ENCODE data around the gene TAOK2.
"Not testable (repeated sequence)": the region's sequence is repeated elsewhere in the genome, so short reads cannot be mapped to it uniquely, and the experiment has no call there.

TAOK2 gene

DNA sequence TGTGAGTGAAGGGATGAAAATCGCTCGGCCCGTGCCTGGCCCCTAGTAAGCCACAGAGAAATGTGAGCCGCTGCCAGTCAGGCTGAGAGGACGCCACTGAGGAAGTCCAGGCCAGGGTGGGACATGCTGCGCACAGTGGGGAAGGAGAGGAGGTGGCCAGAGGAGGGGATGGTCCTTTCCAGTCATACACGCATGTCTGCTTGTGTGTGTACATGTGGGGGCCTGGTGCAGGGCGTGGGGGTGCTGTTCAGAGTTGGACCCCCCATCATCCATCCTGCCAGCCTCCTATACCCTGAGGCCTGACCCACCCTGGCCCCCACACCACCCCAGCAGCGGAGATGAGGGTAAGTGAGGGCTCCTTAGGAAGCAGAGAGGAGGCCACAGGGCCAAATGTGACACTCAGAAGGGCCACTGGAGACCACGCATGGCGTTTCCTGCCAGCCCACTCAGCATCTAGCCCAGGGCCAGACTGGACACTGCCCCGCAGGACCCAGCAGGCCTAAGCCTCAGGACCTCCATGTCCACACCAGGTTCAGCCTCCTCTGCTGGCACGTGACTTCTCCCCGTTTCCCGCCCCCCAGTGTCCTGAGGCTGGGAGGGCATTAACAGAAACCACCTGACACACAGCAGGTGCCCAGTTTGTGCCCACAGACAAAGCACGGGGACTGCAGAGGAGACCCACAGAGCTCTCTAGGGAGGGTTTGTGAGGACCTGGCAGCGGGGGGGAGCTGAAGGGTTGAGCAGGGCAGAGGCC is 30.2 kb downstream of the TAOK2 start:
- DNase-seq (ENCODE audit: low spot score), result no peak

- no peak for DNase-seq (ENCODE audit: low spot score)
Observed at GRCh38 chr16:30004424-30004776, 30.7 kb downstream of the TAOK2 start.

GRCh38 chr16:30004811-30005242 is 31.2 kb downstream of the TAOK2 start:
- DNase-seq (ENCODE audit: low spot score), result no peak

- peak; percentile 45 for DNase-seq (ENCODE audit: low spot score)
Observed at GRCh38 chr16:30005341-30006094, 31.9 kb downstream of the TAOK2 start.

DNA sequence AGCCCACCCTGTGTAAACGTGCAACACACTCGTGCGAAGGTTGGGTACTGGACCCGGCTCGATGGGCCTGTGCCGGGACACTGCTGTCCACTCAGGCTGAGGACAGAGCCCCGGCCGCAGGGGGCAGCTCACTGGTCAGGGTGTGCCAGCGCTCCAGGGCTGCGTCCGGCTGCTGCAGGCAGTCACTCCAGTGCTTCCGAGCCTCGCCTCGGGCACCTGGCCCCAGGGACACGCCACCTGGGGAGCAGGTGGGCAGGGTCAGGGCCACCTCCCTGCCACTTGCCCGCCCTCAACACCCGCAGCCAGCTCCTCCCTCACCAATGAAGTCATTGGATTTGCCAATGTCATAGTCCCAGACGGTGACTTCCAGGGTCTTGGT is 32.4 kb downstream of the TAOK2 start:
- no peak for DNase-seq (ENCODE audit: low spot score)

GRCh38 chr16:30006659-30007377 is 33.1 kb downstream of the TAOK2 start:
- no peak for DNase-seq (ENCODE audit: low spot score)

DNA sequence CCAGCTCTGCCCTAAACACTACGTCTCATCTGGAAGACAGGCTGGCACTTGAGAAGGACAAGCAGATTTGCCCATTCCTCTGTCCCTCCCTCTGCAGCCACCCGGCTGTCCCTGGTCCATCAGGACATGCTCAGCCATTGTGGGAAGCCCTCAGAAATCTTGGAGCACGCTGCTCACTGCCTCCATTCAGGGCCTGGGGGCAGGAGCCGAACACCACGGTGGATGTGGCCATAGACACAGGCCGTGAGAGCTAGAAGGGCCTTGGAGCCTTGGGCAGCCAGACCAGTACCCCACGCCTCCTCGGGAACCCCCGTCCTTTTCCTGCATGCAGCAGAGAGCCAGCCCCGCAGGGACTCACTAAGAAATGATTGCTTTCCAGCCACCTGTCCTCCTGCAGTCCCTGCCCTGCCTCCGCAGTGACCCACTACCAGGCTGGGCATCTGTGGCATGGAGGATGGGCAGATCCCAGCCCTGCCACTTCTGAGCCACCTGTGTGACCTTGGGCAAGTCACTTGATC is 33.8 kb downstream of the TAOK2 start:
- no peak for DNase-seq (ENCODE audit: low spot score)

- DNase-seq (ENCODE audit: low spot score), result no peak
Observed at GRCh38 chr16:30009085-30009862, 35.6 kb downstream of the TAOK2 start.

GRCh38 chr16:30009990-30010843 is 36.5 kb downstream of the TAOK2 start:
- no peak for DNase-seq (ENCODE audit: low spot score)

- DNase-seq (ENCODE audit: low spot score), result peak; percentile 7
Observed at GRCh38 chr16:30010844-30011713, 37.4 kb downstream of the TAOK2 start, which contains the start of gene DOC2A. DOC2A (minus strand) TSS chr16:30011027; CDS start chr16:30010222, 805 bp downstream.

- no peak for DNase-seq (ENCODE audit: low spot score)
Observed at GRCh38 chr16:30011714-30012504, 38.2 kb downstream of the TAOK2 start.

DNA sequence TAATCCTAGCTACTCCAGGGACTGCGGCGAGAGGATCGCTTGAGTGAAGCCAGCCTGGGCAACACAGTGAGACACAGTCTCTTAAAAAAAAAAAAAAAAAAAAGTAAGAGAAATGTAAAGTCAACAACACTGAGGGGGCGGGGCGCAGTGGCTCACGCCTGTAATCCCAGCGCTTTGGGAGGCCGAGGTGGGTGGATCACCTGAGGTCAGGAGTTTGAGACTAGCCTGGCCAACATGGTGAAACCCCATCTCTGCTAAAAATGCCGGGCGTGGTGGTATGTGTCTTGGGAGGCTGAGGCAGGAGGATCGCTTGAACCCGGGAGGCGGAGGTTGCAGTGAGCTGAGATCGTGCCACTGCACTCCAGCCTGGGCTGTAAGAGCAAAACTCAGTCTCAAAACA is 38.9 kb downstream of the TAOK2 start:
- not testable (repeated sequence) for DNase-seq (ENCODE audit: low spot score)

DNA sequence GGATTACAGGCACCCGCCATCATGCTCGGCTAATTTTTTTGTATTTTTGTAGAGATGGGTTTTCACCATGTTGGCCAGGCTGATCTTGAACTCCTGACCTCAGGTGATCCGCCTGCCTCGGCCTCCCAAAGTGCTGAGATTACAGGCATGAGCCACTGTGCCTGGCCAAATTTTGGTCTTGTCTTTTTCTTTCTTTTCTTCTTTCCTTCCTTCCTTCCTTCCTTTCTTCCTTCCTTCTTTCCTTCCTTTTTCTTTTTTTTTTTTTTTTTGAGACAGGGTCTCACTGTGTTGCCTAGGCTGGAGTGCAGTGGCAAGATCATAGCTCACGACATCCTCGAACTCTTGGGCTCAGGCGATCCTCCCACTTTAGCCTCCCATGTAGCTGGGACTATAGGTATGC is 41.8 kb downstream of the TAOK2 start:
- not testable (repeated sequence) for DNase-seq (ENCODE audit: low spot score)

DNA sequence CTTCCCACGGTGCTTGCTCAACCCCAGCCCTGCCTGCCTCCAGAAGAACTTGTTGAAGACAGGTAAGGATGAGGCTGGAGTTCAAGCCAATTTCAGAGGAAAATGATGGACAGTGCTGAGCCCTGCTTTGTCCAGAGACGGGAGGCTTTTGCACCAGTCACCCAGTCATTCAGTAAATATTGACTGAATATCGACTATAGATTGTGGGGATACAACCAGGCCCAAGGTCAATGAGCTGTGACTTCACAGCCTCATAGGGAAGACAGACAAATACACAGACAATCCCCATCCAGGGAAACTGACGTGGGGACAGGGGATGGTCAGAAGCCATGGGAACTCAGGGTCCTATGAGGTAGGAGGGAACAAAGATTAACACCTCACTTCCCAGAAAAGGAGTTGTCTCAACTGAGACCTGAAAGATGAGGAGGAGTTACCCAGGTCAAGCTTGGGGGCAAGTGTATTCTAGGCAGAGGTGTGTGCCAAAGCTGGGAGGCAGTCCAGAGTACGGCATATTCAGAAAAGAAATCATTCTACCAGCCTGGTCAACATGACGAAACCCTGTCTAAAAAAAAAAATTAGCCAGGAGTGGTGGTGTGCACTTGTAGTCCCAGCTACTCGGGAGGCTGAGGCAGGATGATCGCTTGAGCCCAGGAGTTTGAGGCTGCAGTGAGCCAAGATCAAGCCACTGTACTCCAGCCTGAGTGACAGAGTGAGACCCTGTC is 43.0 kb downstream of the TAOK2 start:
- DNase-seq (ENCODE audit: low spot score), result no peak

GRCh38 chr16:30017277-30017656 is 43.6 kb downstream of the TAOK2 start:
- DNase-seq (ENCODE audit: low spot score), result no peak

GRCh38 chr16:30017937-30018336 is 44.3 kb downstream of the TAOK2 start:
- not testable (repeated sequence) for DNase-seq (ENCODE audit: low spot score)

GRCh38 chr16:30018731-30019158 is 45.1 kb downstream of the TAOK2 start:
- no peak for DNase-seq (ENCODE audit: low spot score)

GRCh38 chr16:30022887-30023286 is 49.2 kb downstream of the TAOK2 start, which contains the start of gene C16orf92:
C16orf92 (plus strand) TSS chr16:30023198; CDS start chr16:30023341, 143 bp downstream.
- no peak for DNase-seq (ENCODE audit: low spot score)

Data from CD4-positive, alpha-beta T cell treated with Interleukin-2 at 100 ng/mL for 4 hours (primary cell).